ENCODE results near the gene BRD2. TPM values are rescaled to one million over a fixed set of nuclear protein-coding genes. Genes with fewer than 3 reads are reported as not detected.

Gene BRD2
- total RNA-seq, 1 experiment from 2014 or later: 222 TPM

DNA sequence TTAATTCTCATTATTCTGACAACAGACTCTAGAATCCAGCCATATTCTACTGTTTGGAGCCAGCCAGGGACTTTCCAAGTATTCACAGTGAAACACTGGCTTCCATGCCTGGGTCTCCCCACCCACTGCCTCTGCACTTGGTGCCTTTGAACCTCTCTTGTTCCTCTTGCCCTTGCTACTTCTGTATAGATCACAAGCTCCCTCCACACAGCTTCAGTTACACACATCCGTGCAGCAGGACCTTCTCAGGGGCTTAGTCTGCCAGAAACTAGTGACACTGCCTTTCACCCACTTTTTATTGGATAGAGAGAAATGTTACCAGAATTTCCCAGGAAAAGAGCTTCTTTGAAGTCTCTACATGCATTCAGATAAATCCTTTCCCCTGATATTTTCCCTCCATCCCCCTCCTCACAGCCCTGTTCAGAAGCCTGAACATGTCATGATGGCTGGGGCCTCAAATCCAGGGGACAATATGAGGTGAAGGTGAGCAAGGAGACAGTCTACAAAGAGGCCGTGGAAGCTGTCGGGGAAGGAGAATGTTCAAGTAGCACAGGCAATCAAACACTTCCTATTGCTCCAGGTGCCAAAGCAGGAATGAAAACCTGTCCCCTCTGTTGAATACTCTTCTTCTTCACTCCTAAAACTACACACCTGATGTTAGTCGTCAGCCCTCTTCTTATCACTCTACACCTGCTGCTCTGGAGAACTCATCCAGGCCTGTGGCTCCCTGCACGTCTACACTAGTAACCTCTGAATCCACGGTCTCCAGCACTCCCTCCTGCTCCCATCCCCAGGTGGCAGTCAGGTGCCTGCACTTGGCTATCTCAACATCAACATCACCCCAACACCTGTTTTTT lies 61.2 kb downstream of the BRD2 start:
- no peaks in the 10 kb centered on the region for H3K36me3 Mint-ChIP-seq
- peaks cover 15% of the 10 kb centered on the region for H3K27me3 Mint-ChIP-seq (ENCODE audit: low read depth)
- ATAC-seq (peak; percentile 68), DNase-seq (ENCODE audit: low spot score) (no peak)
- H3K27ac Mint-ChIP-seq: no peak overlapping the region
- H3K4me1 Mint-ChIP-seq: peaks cover 4% of the 10 kb centered on the region; the same call in 1 of the 2 replicates
- ChIA-PET POLR2A (no interaction called here), CTCF (interaction anchor here (0.8 to 2.1 kb wide), 7 partner anchors 10 to 132 kb away, joined by 3 to 6 read pairs (median 4); partner anchors contain the start of gene HLA-DMA)
- TF ChIP-seq, protein P1, sequence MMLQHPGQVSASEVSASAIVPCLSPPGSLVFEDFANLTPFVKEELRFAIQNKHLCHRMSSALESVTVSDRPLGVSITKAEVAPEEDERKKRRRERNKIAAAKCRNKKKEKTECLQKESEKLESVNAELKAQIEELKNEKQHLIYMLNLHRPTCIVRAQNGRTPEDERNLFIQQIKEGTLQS (CRISPR knock-in tag; conservative IDR thresholded peaks at IDR 0.05): no peak
- TF ChIP-seq NFYB (CRISPR knock-in tag; conservative IDR thresholded peaks at IDR 0.05; ENCODE audit: low read depth): peak; percentile 39; the same call in 1 of the 2 replicates
- H3K4me3 Mint-ChIP-seq: no peak overlapping the region
- H3K9me3 Mint-ChIP-seq: peaks cover 1% of the 10 kb centered on the region

DNA sequence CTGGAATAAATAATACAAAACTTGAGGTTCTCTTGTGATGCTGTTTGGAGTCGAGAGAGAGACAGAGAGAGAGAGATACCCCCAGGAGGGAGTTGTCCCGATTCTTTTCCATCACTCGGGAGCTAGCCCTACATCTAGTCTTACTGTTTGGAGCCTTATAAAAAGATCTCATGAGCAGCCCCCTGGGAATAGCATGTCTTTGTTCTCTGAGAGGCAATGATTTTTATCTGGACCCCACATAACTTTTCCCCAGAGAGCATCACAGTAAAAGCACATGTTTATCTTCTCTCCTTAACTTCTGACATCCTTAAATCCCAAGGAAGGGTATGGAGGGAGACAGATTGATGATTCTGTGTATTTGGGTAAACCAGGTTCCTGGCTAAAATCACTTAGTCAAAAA lies 61.9 kb downstream of the BRD2 start:
- H3K27ac Mint-ChIP-seq: no peak overlapping the region
- peaks cover 4% of the 10 kb centered on the region; the same call in 1 of the 2 replicates for H3K4me1 Mint-ChIP-seq
- POLR2A ChIA-PET: no interaction called here
- peaks cover 8% of the 10 kb centered on the region for H3K9me3 Mint-ChIP-seq
- no peaks in the 10 kb centered on the region for H3K36me3 Mint-ChIP-seq
- H3K4me3 Mint-ChIP-seq: no peak overlapping the region
- ATAC-seq (no peak), DNase-seq (ENCODE audit: low spot score) (no peak)
- no peak for TF ChIP-seq JAZF1 (CRISPR knock-in tag; IDR thresholded peaks at IDR 0.05)
- TF ChIP-seq, protein P2, sequence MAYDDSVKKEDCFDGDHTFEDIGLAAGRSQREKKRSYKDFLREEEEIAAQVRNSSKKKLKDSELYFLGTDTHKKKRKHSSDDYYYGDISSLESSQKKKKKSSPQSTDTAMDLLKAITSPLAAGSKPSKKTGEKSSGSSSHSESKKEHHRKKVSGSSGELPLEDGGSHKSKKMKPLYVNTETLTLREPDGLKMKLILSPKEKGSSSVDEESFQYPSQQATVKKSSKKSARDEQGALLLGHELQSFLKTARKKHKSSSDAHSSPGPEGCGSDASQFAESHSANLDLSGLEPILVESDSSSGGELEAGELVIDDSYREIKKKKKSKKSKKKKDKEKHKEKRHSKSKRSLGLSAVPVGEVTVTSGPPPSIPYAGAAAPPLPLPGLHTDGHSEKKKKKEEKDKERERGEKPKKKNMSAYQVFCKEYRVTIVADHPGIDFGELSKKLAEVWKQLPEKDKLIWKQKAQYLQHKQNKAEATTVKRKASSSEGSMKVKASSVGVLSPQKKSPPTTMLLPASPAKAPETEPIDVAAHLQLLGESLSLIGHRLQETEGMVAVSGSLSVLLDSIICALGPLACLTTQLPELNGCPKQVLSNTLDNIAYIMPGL (CRISPR knock-in tag; IDR thresholded peaks at IDR 0.05): no peak
- TF ChIP-seq, protein P3, sequence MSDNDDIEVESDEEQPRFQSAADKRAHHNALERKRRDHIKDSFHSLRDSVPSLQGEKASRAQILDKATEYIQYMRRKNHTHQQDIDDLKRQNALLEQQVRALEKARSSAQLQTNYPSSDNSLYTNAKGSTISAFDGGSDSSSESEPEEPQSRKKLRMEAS (CRISPR knock-in tag; IDR thresholded peaks at IDR 0.05): no peak
- no peak for TF ChIP-seq JUN (CRISPR knock-in tag; IDR thresholded peaks at IDR 0.05)
- TF ChIP-seq NR3C1 (CRISPR knock-in tag; conservative IDR thresholded peaks at IDR 0.05; ENCODE audit: low read depth): no peak
- TF ChIP-seq, protein P4, sequence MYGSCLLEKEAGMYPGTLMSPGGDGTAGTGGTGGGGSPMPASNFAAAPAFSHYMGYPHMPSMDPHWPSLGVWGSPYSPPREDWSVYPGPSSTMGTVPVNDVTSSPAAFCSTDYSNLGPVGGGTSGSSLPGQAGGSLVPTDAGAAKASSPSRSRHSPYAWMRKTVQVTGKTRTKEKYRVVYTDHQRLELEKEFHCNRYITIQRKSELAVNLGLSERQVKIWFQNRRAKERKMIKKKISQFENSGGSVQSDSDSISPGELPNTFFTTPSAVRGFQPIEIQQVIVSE (CRISPR knock-in tag; IDR thresholded peaks at IDR 0.05; ENCODE audit: borderline replicate concordance): no peak
- TF ChIP-seq, protein P5, sequence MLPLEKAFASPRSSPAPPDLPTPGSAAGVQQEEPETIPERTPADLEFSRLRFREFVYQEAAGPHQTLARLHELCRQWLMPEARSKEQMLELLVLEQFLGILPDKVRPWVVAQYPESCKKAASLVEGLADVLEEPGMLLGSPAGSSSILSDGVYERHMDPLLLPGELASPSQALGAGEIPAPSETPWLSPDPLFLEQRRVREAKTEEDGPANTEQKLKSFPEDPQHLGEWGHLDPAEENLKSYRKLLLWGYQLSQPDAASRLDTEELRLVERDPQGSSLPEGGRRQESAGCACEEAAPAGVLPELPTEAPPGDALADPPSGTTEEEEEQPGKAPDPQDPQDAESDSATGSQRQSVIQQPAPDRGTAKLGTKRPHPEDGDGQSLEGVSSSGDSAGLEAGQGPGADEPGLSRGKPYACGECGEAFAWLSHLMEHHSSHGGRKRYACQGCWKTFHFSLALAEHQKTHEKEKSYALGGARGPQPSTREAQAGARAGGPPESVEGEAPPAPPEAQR (CRISPR knock-in tag; IDR thresholded peaks at IDR 0.05): no peak
- TF ChIP-seq ESRRA (CRISPR knock-in tag; IDR thresholded peaks at IDR 0.05; ENCODE audit: borderline replicate concordance): no peak
- TF ChIP-seq SOX15 (CRISPR knock-in tag; IDR thresholded peaks at IDR 0.05): no peak
- TF ChIP-seq, protein P6, sequence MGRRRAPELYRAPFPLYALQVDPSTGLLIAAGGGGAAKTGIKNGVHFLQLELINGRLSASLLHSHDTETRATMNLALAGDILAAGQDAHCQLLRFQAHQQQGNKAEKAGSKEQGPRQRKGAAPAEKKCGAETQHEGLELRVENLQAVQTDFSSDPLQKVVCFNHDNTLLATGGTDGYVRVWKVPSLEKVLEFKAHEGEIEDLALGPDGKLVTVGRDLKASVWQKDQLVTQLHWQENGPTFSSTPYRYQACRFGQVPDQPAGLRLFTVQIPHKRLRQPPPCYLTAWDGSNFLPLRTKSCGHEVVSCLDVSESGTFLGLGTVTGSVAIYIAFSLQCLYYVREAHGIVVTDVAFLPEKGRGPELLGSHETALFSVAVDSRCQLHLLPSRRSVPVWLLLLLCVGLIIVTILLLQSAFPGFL (CRISPR knock-in tag; IDR thresholded peaks at IDR 0.05; ENCODE audit: borderline replicate concordance): no peak
- TF ChIP-seq, protein P7, sequence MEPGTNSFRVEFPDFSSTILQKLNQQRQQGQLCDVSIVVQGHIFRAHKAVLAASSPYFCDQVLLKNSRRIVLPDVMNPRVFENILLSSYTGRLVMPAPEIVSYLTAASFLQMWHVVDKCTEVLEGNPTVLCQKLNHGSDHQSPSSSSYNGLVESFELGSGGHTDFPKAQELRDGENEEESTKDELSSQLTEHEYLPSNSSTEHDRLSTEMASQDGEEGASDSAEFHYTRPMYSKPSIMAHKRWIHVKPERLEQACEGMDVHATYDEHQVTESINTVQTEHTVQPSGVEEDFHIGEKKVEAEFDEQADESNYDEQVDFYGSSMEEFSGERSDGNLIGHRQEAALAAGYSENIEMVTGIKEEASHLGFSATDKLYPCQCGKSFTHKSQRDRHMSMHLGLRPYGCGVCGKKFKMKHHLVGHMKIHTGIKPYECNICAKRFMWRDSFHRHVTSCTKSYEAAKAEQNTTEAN (CRISPR knock-in tag; IDR thresholded peaks at IDR 0.05): no peak
- CTCF ChIA-PET: interaction anchor here (0.9 to 2.1 kb wide), 4 partner anchors 11 to 118 kb away, joined by 3 to 6 read pairs (median 4); no protein-coding TSS in a partner anchor
- H3K27me3 Mint-ChIP-seq (ENCODE audit: low read depth): peaks cover 15% of the 10 kb centered on the region

Other genes with a start within 250 kb of the BRD2 start
- not detected in 3 replicates for gene HLA-DQA2, start 227.2 kb upstream of the BRD2 start, total RNA-seq (2021)
- gene HLA-DQB2, start 205.1 kb upstream of the BRD2 start, total RNA-seq (2021): 0.39 to 0.76 TPM (median 0.42 TPM) in 3 replicates
- 0.15 to 0.55 TPM (median 0.46 TPM) in 3 replicates for gene HLA-DOB, start 151.6 kb upstream of the BRD2 start, total RNA-seq (2021)
- gene TAP2, start 129.9 kb upstream of the BRD2 start, total RNA-seq (2021): 14.7 to 23.0 TPM (median 16.5 TPM) in 3 replicates
- gene PSMB8, start 124.5 kb upstream of the BRD2 start, total RNA-seq (2021): 13.8 to 22.0 TPM (median 19.4 TPM) in 3 replicates
- 13.6 to 15.9 TPM (median 15.7 TPM) in 3 replicates for gene TAP1, start 114.9 kb upstream of the BRD2 start, total RNA-seq (2021)
- 1.8 to 4.3 TPM (median 4.0 TPM) in 3 replicates for gene PSMB9, start 114.4 kb upstream of the BRD2 start, total RNA-seq (2021)
- gene HLA-DMB, start 27.6 kb upstream of the BRD2 start, total RNA-seq (2021): 1.1 to 2.7 TPM (median 2.3 TPM) in 3 replicates
- gene HLA-DMA, start 15.5 kb upstream of the BRD2 start, total RNA-seq (2021): 6.0 to 9.3 TPM (median 6.6 TPM) in 3 replicates
- 13.6 to 24.6 TPM (median 24.4 TPM) in 3 replicates for gene HLA-DOA, start 41.0 kb downstream of the BRD2 start, total RNA-seq (2021)
- 4.4 to 5.4 TPM (median 4.9 TPM) in 3 replicates for gene HLA-DPA1, start 105.1 kb downstream of the BRD2 start, total RNA-seq (2021)
- gene HLA-DPB1, start 107.4 kb downstream of the BRD2 start, total RNA-seq (2021): 18.0 to 23.9 TPM (median 21.3 TPM) in 3 replicates
- 3.0 to 4.4 TPM (median 3.7 TPM) in 3 replicates for gene COL11A2, start 223.9 kb downstream of the BRD2 start, total RNA-seq (2021)
- gene RXRB, start 232.1 kb downstream of the BRD2 start, total RNA-seq (2021): 21.5 to 24.5 TPM (median 23.3 TPM) in 3 replicates
- 131 to 163 TPM (median 134 TPM) in 3 replicates for gene SLC39A7, start 232.3 kb downstream of the BRD2 start, total RNA-seq (2021)
- gene HSD17B8, start 236.1 kb downstream of the BRD2 start, total RNA-seq (2021): 7.3 to 8.1 TPM (median 7.7 TPM) in 3 replicates
- 26.6 to 30.2 TPM (median 27.8 TPM) in 3 replicates for gene RING1, start 239.9 kb downstream of the BRD2 start, total RNA-seq (2021)

Data from WTC11 (cell line).